Neural cell (in vitro differentiated cells): ENCODE results near the gene CDC34. TPM values are rescaled to one million over a fixed set of nuclear protein-coding genes. Genes with fewer than 3 reads are reported as not detected.
A peak's percentile ranks its signal among the peaks of the same experiment; 100 is the strongest.

ENCODE experiments used
- H2AFZ ChIP-seq: fragments of 200-600, 300-800 bp; sonication (generic), shearing (Covaris generic); 2 replicates; pipeline ENCODE4 v1.6.0; 2014; ENCODE audit warnings: low read depth, mild to moderate bottlenecking, antibody characterized with exemption, low read length, moderate library complexity
- H3F3A ChIP-seq: fragments of 200-600 bp; shearing (Covaris generic); 2 replicates; pipeline ENCODE4 v1.6.1; 2016; ENCODE audit warnings: mild to moderate bottlenecking, moderate library complexity, mixed read lengths, antibody characterized with exemption, low read length; ENCODE audit not compliant: insufficient read depth, poor library complexity, severe bottlenecking
- H3K27ac ChIP-seq: fragments of 200-600, 300-800 bp; sonication (generic), shearing (Covaris generic); 2 replicates; pipeline ENCODE4 v1.5.1; 2014; ENCODE audit warnings: mild to moderate bottlenecking, low read length, moderate library complexity
- H3K27me3 ChIP-seq: fragments of 300-800, 200-600 bp; sonication (generic), shearing (Covaris generic); 2 replicates; pipeline ENCODE4 v1.6.0; 2014; ENCODE audit warnings: mild to moderate bottlenecking, low read depth, low read length, moderate library complexity; ENCODE audit not compliant: insufficient read depth
- H3K36me3 ChIP-seq: fragments of 300-800, 200-600 bp; sonication (generic), shearing (Covaris generic); 2 replicates; pipeline ENCODE4 v1.5.1; 2014; ENCODE audit warnings: mild to moderate bottlenecking, antibody characterized with exemption, low read length, moderate library complexity; ENCODE audit not compliant: insufficient read depth
- H3K4me2 ChIP-seq: fragments of 300-800, 200-600 bp; sonication (generic), shearing (Covaris generic); 2 replicates; pipeline ENCODE4 v1.6.0; 2014; ENCODE audit warnings: mild to moderate bottlenecking, low read length
- H3K4me3 ChIP-seq: fragments of 300-800, 200-600 bp; sonication (generic), shearing (Covaris generic); 2 replicates; pipeline ENCODE4 v1.5.1; 2014; ENCODE audit warnings: mild to moderate bottlenecking, low read length, moderate library complexity
- H3K79me2 ChIP-seq: fragments of 200-600 bp; shearing (Covaris generic); replicated peaks from 2 replicates; pipeline ENCODE4 v1.6.0; 2014; ENCODE audit warnings: mild to moderate bottlenecking, low read length, moderate library complexity; ENCODE audit not compliant: insufficient read depth
- H3K9ac ChIP-seq: fragments of 300-800, 200-600 bp; sonication (generic), shearing (Covaris generic); 2 replicates; pipeline ENCODE4 v1.6.1; 2016; ENCODE audit warnings: mild to moderate bottlenecking, low read length, mixed read lengths
- H3K9me2 ChIP-seq: fragments of 200-600 bp; shearing (Covaris generic); 2 replicates; pipeline ENCODE4 v1.6.1; 2016; ENCODE audit warnings: mild to moderate bottlenecking, low read length, mixed read lengths; ENCODE audit not compliant: insufficient read depth
- H3K9me3 ChIP-seq: fragments of 200-600, 300-800 bp; sonication (generic), shearing (Covaris generic); 2 replicates; pipeline ENCODE4 v1.6.1; 2016; ENCODE audit warnings: mild to moderate bottlenecking, mixed run types, low read length, moderate library complexity, mixed read lengths
- H4K20me1 ChIP-seq: fragments of 200-600 bp; shearing (Covaris generic); 2 replicates; pipeline ENCODE4 v1.6.1; 2016; ENCODE audit warnings: mild to moderate bottlenecking, mixed run types; ENCODE audit not compliant: insufficient read depth
- CTCF ChIP-seq: fragments of 450-650 bp; IDR thresholded peaks from 2 replicates; pipeline ENCODE4 v1.5.1; 2014; ENCODE audit warnings: antibody characterized with exemption, mild to moderate bottlenecking, moderate library complexity; ENCODE audit not compliant: poor library complexity, severe bottlenecking
- EP300 ChIP-seq: fragments of 450-650 bp; conservative IDR thresholded peaks from 2 replicates; pipeline ENCODE4 v1.6.1; 2014; ENCODE audit warnings: antibody characterized with exemption, mild to moderate bottlenecking, moderate library complexity; ENCODE audit not compliant: poor library complexity, severe bottlenecking
- EZH2 ChIP-seq: fragments of 200-600, 300-800 bp; shearing (Covaris generic), sonication (generic); IDR thresholded peaks from 2 replicates; pipeline ENCODE4 v1.6.1; 2014; ENCODE audit warnings: antibody characterized with exemption, low read length, borderline replicate concordance, mild to moderate bottlenecking; ENCODE audit not compliant: insufficient read depth, poor library complexity, severe bottlenecking
- MXI1 ChIP-seq: fragments of 450-650 bp; conservative IDR thresholded peaks from 2 replicates; pipeline ENCODE4 v1.6.1; 2014; ENCODE audit warnings: antibody characterized with exemption, mild to moderate bottlenecking; ENCODE audit not compliant: poor library complexity, severe bottlenecking
- POLR2AphosphoS5 ChIP-seq: IDR thresholded peaks from 2 replicates; pipeline ENCODE4 v1.6.1; 2012
- RAD21 ChIP-seq: fragments of 450-650 bp; conservative IDR thresholded peaks from 2 replicates; pipeline ENCODE4 v1.6.1; 2014; ENCODE audit warnings: antibody characterized with exemption, mild to moderate bottlenecking, moderate library complexity
- REST ChIP-seq: IDR thresholded peaks from 2 replicates; pipeline ENCODE4 v1.6.1; 2012; ENCODE audit warnings: borderline replicate concordance
- SMC3 ChIP-seq: fragments of 450-650 bp; conservative IDR thresholded peaks from 2 replicates; pipeline ENCODE4 v1.6.1; 2014; ENCODE audit warnings: antibody characterized with exemption, mild to moderate bottlenecking, moderate library complexity; ENCODE audit not compliant: poor library complexity
- TAF1 ChIP-seq: IDR thresholded peaks from 2 replicates; pipeline ENCODE4 v1.6.1; 2012; ENCODE audit warnings: low read depth
- polyA plus RNA-seq: library from polyadenylated mRNA; depleted of rRNA; stranded (reverse); fragments of >200 nt; gene quantifications from 2 replicates; pipeline ENCODE4 v1.2.3, GENCODE V29; 2014

Gene CDC34
- polyA plus RNA-seq, 1 donor from 2014 or later = 155 TPM

GRCh38 chr19:485077-485476, 46.5 kb upstream of the CDC34 start:
- no peak overlapping the region for H3K4me2 ChIP-seq
- H3F3A ChIP-seq = no peaks in the 10 kb centered on the region
- H4K20me1 ChIP-seq = no peaks in the 10 kb centered on the region
- peaks cover 2% of the 10 kb centered on the region for H3K9me3 ChIP-seq
- H2AFZ ChIP-seq = no peak overlapping the region
- no peaks in the 10 kb centered on the region for H3K36me3 ChIP-seq
- no peaks in the 10 kb centered on the region for H3K9me2 ChIP-seq
- no peak for TF ChIP-seq REST
- TF ChIP-seq RAD21 = no peak
- TF ChIP-seq POLR2AphosphoS5 = no peak
- TF ChIP-seq SMC3 = no peak
- TF ChIP-seq EP300 = no peak
- no peak for TF ChIP-seq TAF1
- H3K27me3 ChIP-seq = no peaks in the 10 kb centered on the region
- H3K9ac ChIP-seq = no peak overlapping the region
- H3K27ac ChIP-seq = no peak overlapping the region
- no peak overlapping the region for H3K4me3 ChIP-seq
- no peaks in the 10 kb centered on the region for H3K79me2 ChIP-seq

GRCh38 chr19:485583-486236, 45.9 kb upstream of the CDC34 start:
- no peaks in the 10 kb centered on the region for H3K79me2 ChIP-seq
- no peaks in the 10 kb centered on the region for H3F3A ChIP-seq
- peaks cover under 1% of the 10 kb centered on the region for H3K9me3 ChIP-seq
- H4K20me1 ChIP-seq = no peaks in the 10 kb centered on the region
- no peak overlapping the region for H3K4me3 ChIP-seq
- H3K27ac ChIP-seq = no peak overlapping the region
- no peak overlapping the region for H2AFZ ChIP-seq
- H3K27me3 ChIP-seq = no peaks in the 10 kb centered on the region
- H3K4me2 ChIP-seq = no peak overlapping the region
- TF ChIP-seq RAD21 = no peak
- TF ChIP-seq CTCF = no peak
- no peak for TF ChIP-seq EZH2
- no peak for TF ChIP-seq SMC3
- TF ChIP-seq TAF1 = no peak
- TF ChIP-seq POLR2AphosphoS5 = no peak
- no peak for TF ChIP-seq EP300
- no peak for TF ChIP-seq MXI1
- no peak for TF ChIP-seq REST
- no peaks in the 10 kb centered on the region for H3K9me2 ChIP-seq
- H3K36me3 ChIP-seq = no peaks in the 10 kb centered on the region
- peak overlapping the region; percentile 28 for H3K9ac ChIP-seq
